Left renal pelvis (tissue), 4 donors: Measurements from ENCODE around the gene ZNF385C. TPM values are rescaled to one million over a fixed set of nuclear protein-coding genes. Genes with fewer than 3 reads are reported as not detected.
A peak's percentile ranks its signal among the peaks of the same experiment; 100 is the strongest.
"Not testable (repeated sequence)": the region's sequence is repeated elsewhere in the genome, so short reads cannot be mapped to it uniquely, and the experiment has no call there.

Experiments
- DNase-seq, 4 donors: peaks; one replicate each; pipeline ENCODE4 v3.0.0-alpha.2; 2013; ENCODE audit warnings: low read depth in 4 of 4, low spot score in 3 of 4
- polyA plus RNA-seq, 4 donors: library from polyadenylated mRNA; unstranded; fragments of 120-200 nt; gene quantifications; one replicate each; pipeline ENCODE4 v1.2.1, GENCODE V29; 2013; ENCODE audit not compliant: insufficient read length in 4 of 4

Gene ZNF385C
- polyA plus RNA-seq, 4 donors = 5.1 to 9.3 (median 6.2) TPM

DNA sequence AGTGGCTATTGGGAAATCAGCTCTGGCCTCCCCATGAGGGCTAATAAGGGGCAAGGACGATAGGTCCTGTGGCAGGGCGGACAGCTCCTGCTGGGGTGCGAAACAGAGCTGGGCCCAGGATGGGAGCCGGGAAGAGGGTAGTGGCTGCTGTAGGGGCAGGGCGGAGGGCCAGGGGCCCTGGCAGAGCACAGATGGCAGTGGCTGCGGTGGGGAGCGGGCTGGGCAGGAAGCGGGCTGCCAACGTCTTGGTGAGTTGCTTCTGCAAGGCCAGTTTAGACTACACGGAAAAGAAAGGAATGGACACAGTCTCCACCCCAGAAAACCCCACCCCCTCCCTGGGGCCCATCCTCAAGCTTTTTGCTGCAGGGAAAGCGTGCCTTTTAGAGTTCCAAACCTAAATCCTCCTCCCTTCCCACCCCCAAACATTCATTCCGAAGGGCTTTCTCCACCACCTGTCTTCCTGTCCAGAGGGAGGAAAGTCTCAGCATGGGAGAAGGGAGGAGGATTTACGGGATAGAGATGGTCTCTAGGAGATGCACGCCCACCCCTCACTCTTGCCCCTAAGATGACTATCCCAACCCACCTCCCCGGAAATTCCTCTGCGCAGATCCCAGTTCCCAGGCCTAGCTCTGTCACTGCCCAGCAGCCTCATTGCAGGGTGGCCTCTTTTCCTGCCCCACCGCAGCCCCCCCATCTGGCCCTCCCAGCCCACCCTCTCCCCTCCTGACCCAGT is 71.2 kb downstream of the ZNF385C start:
- no peak for DNase-seq

DNA sequence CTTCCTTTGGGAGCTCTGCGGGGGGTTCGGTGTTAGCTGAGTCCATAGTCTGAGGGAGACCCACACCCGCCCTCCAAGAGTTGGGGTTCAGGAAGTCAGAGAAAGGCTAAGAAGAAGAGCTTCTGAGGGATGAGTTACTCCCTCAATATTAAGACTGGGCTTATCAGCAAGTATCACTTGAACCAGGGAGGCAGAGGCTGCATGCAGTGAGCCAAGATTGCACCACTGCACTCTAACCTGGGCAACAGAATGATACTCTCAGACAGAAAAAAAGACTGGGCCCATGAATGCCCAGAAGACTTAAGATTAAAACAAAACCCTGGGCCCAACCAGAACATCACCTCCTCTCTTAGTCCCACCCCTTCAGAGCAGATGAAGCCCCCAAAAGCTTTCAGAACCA is 72.3 kb downstream of the ZNF385C start:
- no peak for DNase-seq

DNA sequence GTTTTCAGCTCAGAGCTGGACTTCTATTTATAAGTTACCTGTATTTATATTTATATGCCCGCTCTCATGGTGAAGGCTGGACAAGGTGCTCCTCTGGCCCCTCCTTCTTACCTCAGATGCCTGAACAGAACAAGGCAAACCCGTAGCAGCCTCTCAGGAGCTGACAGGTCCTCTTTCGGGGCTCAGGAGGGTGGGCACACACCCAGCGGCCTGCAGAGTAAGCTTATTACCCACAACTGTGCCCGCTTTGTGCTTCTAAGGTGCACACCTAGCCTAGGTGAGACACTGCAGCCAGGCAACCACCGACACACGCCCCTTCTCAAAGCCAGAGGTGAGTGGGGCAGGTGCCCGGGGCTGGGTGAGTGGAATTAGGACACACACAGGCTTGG is 73.1 kb downstream of the ZNF385C start:
- no peak for DNase-seq

DNA sequence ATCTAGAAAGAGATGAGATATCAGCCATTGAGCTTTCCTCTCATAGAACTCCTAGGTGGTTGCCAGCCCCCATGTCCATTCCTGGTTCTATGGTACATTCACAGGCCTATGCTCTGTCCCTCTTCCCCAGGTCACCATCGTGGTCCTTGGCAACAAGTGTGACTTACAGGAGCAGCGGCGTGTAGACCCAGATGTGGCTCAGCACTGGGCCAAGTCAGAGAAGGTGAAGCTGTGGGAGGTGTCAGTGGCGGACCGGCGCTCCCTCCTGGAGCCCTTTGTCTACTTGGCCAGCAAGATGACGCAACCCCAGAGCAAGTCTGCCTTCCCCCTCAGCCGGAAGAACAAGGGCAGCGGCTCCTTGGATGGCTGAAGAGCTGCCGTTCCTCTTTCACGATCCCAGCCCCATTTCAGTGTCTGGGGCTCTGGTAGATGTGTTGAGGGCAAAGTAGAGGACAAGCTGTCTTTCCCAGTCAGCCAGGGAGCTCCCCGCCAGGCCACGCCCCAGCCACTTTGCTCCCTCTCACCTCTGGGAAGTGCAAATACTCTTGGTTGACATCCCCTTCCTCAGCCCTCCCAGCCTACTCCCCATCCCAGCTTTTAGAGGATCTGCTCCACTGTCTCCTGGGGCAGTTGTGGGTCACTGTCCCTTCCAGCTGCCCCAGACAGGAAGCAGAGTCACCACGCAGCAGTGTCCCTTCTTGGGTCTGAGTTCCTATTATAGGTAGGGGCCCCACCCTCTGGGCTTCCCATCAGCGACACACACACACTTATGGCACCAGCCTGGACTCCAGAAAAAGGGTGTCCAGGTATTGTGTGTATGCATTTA is 74.5 kb downstream of the ZNF385C start:
- no peak for DNase-seq

DNA sequence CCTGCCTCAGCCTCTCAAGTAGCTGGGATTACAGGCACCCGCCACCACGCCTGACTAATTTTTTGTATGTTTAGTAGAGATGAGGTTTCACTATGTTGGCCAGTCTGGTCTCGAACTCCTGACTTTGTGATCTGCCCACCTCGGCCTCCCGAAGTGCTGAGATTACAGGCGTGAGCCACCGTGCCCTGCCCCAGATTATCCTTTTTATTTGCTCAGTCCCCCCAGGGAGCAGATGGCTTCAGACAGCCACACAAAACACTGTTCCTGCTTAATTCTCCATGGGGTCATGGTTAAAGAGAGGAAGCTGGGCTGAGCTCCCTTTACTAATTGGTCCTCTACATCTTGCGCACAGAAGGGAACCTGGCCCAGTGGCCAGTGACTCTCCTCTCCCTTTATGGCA is 77.4 kb downstream of the ZNF385C start:
- not testable (repeated sequence) for DNase-seq

DNA sequence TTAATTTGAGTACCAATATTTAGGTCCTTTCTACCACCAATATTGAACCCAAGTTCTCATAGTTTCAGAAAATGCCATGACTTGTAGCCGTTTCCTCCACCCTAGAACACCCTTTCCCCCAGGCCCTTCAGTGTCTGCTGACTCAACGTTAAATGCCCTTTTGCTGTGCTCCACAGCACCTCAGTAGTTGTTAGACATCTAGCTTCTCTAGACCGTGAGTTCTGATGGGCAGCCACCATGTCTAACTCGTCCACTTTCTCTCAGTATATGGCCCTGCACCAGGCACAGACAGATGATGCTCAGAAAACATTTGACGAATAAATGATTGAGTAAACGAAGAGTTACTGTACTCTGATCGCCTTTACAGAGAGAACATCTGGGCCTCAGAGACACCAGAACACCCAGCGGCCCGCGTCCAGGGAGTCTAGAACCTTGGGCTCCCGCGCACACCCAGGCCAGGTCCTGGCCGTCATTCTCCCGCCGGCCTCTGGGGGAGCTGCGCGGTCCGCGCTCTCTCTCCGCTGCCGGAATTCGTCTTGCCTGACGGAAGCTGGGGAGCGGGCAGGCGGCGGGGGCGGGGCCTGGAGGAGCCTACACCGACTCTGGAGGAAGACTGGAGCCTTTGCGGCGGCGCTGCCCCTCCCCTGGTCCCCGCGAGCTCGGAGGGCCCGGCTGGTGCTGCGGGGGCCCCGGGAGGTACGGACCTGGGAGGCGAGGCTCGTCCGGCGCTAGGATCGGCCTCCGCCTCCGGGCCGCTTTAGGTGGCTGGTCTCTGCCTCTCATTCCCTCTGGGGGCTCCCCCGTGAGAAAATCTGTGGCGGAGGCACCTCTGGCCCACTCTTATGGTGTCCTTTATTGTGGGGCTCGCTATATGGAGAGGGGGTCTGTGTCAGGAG is 78.5 kb downstream of the ZNF385C start, which contains the start of gene NKIRAS2:
NKIRAS2 (plus strand) TSS at position 582 of the 896 bp plus-strand sequence. CDS start 1,488 bp downstream, outside the sequence.
- peak; percentile 57 to 72 (median 67) for DNase-seq

DNA sequence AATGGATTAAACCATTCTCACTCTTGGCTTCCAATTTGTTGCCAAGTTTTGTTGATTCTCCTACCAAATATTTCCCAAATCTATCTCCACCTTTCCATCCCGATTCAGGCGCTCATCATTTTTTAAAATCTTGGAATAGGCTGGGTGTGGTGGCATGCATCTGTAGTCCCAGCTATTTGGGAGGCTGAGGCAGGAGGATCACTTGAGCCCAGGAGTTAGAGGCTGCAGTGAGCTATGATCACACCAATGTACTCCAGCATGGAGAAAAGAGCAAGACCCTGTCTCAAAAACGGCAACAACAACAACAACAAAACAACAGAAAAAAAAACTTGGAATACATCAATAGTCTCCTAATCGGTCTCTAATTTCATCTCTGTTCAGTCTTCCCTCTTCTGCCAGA is 79.3 kb downstream of the ZNF385C start:
- no peak for DNase-seq

DNA sequence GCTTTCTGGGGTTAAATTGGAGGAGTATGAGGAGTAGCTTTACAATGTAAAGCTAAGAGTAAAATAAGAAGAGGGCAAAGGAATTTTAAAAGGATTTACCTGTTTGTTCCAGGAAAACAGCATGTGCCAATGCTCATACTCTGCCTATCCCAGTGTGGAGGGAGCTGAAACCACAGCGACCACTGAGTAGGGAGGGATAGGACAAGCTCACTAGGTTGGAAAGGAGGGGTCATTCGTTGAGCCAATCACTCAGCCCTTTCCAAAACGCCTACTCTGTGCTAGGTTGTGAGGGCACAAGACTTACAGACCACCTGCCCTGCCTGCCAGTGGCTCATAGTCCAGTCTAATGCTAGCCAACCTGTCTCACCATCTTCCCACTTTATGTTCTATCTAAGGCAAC is 79.9 kb downstream of the ZNF385C start:
- DNase-seq = no peak

DNA sequence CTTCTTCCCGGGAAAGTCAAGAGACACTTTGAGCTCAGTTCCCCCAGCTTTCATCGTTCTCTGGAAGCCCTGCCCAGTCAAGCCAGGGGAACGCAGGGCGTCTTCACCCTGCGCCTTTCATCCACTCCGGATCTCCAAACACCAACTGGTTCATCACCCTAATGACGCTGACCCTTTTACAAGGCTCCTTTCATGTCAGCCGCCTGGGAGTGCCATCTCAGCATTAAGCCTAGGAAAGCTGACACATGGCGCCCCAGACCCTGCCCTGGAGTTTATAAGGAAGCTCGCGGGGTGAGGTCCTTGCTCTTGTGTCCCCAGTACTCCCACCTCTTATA is 80.4 kb downstream of the ZNF385C start:
- no peak for DNase-seq

DNA sequence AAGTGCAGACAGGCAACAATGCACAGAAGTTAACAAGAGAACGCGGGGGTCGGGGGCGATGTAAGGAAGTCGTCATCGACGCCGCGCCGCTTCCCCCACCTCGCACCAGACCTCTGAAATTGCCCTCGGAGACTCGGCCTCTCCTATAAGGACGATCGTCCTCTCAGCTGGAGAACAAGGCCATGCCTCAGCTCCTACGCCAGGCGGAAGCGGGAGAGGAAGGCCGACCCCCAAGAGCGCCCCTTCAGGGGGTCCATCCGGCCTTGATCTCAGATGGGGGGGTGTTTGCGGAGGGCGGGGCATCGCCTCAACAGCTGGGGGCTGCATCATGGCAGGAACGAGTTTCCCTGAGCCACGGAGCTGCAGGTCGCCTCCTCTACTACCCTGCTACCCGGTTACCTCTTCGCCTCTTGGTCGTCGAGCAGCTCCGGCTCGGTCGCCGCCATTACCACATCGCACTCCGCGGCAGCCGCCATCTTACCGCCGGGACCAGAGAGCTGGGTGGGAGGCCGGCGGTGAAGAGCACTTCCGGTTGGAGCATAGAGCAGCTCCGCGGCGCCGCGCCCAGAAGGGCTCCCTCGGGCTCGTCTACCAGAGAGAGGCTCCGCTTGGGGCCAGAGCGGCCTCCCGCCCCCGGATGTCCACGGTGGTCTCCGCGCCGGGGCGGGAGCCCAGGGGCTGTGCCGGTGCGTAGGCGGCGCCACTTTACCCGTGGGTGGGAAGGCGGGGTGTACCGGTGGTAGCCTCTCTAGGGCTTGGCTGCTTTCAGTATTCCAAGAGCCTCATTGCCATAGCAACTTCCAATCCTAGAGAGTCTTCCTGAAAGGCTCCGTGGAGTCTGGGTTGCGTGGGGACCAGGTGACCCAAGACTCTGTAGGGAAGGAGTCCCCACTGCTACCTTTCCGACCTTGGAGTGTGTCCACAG is 81.1 kb downstream of the ZNF385C start, which contains the start of gene DNAJC7:
DNAJC7 (minus strand) TSS at position 499 of the 925 bp plus-strand sequence; CDS start at position 476, 23 bp downstream.
- peak; percentile 81 to 85 (median 83) for DNase-seq

DNA sequence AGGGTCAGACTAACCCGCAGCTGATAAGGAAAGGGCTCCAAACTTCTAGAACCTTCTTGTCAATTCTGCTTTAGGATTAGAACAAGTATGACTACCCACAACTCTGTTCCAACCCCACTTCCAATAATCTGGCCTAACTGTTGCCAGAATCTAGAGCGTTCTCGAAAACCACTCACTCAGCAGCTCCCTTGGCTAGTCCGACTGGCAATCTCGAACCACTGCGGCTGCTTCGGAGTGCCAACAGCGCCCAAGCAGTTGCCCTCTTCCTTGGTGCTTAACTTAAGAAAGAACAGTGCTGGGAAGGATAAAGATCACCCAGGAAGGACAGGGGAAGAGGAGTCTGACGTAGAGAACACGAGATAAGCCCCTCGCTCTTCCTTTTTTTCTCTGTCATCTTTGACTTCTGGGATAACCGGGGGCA is 81.9 kb downstream of the ZNF385C start:
- DNase-seq = no peak

DNA sequence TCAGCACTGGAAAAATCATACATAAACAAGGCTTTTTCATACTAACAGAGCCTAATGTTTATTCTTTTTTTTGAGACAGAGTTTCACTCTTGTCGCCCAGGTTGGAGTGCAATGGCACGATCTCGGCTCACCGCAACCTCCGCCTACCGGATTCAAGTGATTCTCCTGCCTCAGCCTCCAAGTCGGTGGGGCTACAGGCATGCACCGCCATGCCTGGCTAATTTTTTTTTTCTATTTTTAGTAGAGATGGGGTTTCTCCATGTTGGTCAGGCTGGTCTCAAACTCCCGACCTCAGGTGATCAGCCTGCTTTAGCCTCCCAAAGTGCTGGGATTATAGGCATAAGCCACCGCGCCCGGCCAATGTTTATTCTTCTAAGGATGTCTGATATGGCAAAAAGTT is 84.5 kb downstream of the ZNF385C start:
- DNase-seq = not testable (repeated sequence)

DNA sequence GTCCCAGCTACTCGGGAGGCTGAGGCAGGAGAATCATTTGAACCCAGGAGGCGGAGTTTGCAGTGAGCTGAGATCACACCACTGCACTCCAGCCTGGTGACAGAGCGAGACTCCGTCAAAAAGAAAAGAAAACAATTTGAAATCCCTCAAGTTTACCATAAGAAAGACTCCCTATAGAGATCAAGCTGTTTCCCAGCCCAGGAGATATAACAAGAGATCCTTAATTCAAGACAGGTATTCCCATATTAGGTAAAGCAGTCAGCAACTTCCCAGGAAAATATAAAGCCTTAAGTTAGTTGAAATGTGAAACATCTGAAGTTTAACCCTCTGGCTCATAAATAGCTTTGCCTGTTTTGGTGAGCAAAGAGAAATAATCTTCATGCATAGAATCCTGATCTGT is 85.9 kb downstream of the ZNF385C start:
- DNase-seq = not testable (repeated sequence)

DNA sequence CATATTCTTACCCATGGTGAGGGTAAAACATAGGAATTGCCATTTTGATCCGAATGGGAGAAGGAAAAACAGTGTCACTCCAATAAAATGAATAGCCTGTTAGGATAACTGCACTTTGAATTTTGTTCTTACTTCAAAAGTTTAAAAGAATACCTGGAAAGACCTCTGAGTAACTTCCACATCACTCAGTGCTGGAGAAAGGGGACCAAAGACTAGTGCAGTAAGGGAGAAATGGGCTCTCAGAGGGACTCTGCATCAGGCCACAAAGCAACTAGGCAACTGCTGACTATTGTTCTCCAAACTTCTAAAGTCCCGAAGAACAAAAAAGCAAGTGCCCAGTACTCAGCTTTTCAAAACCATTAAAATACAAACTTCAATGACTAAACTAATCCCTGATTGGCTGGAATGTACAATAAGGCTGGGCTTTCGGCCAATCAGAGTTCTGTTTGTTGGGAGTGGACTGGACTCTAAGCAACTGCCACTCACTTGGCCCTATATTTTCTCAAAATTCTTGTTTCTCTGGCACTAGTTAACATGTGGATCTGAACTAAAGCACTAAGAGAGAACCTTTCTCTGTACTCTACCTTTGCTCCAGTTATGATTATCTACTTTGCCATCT is 87.3 kb downstream of the ZNF385C start:
- DNase-seq = no peak

DNA sequence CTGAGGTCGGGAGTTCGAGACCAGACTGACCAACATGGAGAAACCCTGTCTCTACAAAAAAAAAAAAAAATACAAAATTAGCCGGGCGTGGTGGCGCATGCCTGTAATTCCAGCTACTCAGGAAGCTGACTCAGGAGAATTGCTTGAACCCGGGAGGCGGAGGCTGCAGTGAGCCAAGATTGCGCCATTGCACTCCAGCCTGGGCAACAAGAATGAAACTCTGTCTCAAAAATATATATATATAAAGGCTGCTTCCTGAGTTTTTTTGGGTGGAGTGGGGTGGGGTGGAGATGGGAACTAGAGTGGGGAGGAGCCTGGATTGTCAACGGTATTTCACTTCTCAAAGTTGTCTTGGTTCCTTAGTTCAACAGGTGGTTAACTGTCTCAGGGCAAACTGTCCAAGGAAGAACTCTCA is 88.0 kb downstream of the ZNF385C start:
- DNase-seq = not testable (repeated sequence)

DNA sequence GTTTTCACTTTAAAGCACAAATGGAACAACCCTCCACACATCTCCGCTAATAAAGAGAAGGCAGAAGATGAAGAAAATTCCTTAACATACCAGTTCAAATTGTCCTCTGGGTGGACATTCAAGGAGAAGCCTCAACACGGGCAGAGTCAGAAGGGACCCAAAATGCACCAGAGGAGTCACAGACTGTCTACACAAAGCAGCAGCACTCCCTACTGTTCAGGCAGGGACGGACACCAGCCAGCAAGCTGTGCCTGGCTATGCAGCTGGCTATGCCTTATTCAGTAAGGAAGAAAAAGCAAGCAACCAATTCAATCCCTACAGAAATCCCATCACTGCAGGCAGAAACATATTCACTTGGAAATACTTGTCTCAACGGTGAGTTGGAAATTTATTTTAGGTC is 89.1 kb downstream of the ZNF385C start:
- DNase-seq = no peak

DNA sequence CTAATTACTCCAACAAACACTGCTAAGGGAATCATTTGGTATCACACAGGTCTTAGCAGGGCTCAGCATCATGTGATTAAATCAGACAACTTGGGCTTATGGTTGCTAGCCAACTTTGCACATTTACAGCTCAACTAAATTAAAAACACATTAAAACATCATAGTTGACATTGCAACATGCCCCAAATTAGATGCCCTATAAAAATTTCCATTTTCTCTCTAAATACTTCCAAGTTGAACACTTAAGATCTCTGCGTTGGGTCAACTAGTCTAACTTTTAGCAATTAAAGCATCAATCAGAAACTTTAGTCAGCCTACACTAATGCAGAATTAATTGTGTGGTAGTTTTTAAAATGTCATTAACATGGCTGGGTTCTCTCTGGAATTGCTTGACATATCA is 93.1 kb downstream of the ZNF385C start:
- DNase-seq = no peak

DNA sequence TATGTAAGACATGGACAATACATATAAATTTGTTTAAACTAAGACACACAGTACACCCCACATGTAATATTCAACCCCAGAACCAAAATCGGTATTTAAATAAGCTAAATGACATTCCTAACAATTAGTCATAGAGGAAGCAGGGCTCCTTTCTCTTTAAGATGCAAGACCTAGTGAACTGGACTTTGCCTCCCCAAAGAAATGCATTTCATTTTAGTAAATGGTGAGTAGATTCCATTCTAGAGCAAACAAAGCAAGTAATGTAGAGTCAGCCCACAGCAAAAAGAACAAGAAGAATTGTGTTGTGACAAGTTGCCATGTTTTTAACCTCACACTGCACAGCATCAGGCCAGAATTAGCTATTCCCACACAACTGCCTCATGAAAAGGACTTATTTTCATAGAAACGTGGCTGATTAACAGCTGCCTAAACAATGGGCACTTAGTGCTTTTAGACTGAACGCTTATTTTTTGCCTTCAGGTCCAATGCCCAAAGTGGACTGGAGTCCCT is 95.4 kb downstream of the ZNF385C start:
- no peak for DNase-seq

DNA sequence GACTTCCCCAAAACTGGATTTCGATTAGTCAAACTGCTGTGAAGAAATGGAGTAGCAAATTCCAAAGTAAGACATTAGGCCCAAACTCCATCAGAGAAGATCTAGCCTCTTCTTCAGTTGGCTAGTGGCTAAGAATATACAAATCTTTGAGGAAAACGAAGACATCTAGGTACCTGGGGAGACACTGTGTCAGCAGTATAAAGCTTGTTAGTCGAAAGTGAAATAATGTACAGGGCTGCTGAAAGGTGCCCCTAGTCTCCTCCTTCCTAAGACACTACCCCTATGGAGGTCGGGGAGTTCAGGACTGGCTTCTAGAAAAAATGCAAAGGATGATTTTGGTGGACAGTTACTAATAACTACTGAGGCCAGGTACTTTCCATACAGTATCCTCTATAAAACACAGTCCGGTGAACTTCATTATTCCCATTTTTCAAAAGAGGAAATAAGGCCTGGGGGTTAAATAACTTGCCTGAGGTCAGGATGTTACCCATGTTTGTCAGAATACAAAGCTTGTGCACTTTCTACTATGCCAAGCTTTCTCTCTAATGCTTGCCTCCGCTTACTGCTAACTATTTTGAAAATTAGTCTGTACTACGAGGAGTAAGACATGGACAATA is 96.0 kb downstream of the ZNF385C start:
- DNase-seq = no peak
